SK-N-SH (cell line): ENCODE results near the gene PGM5. TPM values are rescaled to one million over a fixed set of nuclear protein-coding genes. Genes with fewer than 3 reads are reported as not detected.

Experiments
- CTCF ChIA-PET: fragments of 300-600, 350-600 bp; formaldehyde crosslinking; extraction: SDS; loops from one replicate; lab custom pipeline; 2021; lab: Yijun Ruan, JAX
- POLR2A ChIA-PET: fragments of 350-600 bp; sonication (Branson Sonifier 250); formaldehyde crosslinking; extraction: SDS; loops from one replicate; lab custom pipeline; 2020; ENCODE audit warnings: antibody characterized with exemption, inconsistent platforms; lab: Yijun Ruan, JAX
- DNase-seq: peaks from one replicate; pipeline ENCODE4 v3.0.0; 2012
- H2AFZ ChIP-seq: fragments of 200-600 bp; sonication (generic); 2 replicates; pipeline ENCODE4 v1.8.1; 2016; ENCODE audit warnings: antibody characterized with exemption, mild to moderate bottlenecking, low read depth
- H3F3A ChIP-seq: fragments of 200-600 bp; sonication (generic); replicated peaks from 2 replicates; pipeline ENCODE3; 2016; ENCODE audit warnings: antibody characterized with exemption, mild to moderate bottlenecking; ENCODE audit not compliant: insufficient read depth
- H3K27ac ChIP-seq, 2 experiments: fragments of 200-500 bp in 1 of 2; fragments of 200-600 bp in 1 of 2; sonication (Bioruptor generic) in 1 of 2; sonication (generic), shearing (Covaris generic) in 1 of 2; 2 replicates each; pipeline versions ENCODE4 v1.5.1 to v1.6.1; 2014 to 2016; ENCODE audit warnings: low read depth in 2 of 2, inconsistent platforms in 1 of 2, low read length in 1 of 2, mild to moderate bottlenecking in 1 of 2, mixed read lengths in 1 of 2
- H3K27me3 ChIP-seq: fragments of 200-600 bp; sonication (generic), shearing (Covaris generic); 2 replicates; pipeline ENCODE4 v1.6.1; 2016; ENCODE audit warnings: mixed run types; ENCODE audit not compliant: insufficient read depth
- H3K36me3 ChIP-seq, 2 experiments: fragments of 200-500 bp in 1 of 2; fragments of 200-600 bp in 1 of 2; sonication (Bioruptor generic) in 1 of 2; sonication (generic) in 1 of 2; replicated peaks in 1 of 2; 2 replicates each; pipeline versions ENCODE3 to v1.5.1; 2014 to 2016; ENCODE audit warnings: low read length in 1 of 2, mild to moderate bottlenecking in 1 of 2; ENCODE audit not compliant: insufficient read depth in 2 of 2, control insufficient read depth in 1 of 2
- H3K4me1 ChIP-seq, 2 experiments: fragments of 200-500 bp in 1 of 2; fragments of 200-600 bp in 1 of 2; sonication (Bioruptor generic) in 1 of 2; sonication (generic), shearing (Covaris generic) in 1 of 2; 2 replicates each; pipeline versions ENCODE4 v1.5.1 to v1.6.1; 2014 to 2016; ENCODE audit warnings: low read depth in 1 of 2, low read length in 1 of 2, mixed run types in 1 of 2; ENCODE audit not compliant: insufficient read depth in 2 of 2, control insufficient read depth in 1 of 2
- H3K4me2 ChIP-seq: fragments of 200-600 bp; sonication (generic), shearing (Covaris generic); 2 replicates; pipeline ENCODE4 v1.6.1; 2017; ENCODE audit warnings: mixed run types
- H3K4me3 ChIP-seq, 2 experiments: fragments of 200-500 bp in 1 of 2; fragments of 200-600 bp in 1 of 2; sonication (Bioruptor generic) in 1 of 2; sonication (generic), shearing (Covaris generic) in 1 of 2; 2 replicates each; pipeline versions ENCODE4 v1.5.1 to v1.8.1; 2014 to 2016; ENCODE audit warnings: low read depth in 2 of 2, inconsistent platforms in 1 of 2, low read length in 1 of 2, mild to moderate bottlenecking in 1 of 2, mixed read lengths in 1 of 2, moderate library complexity in 1 of 2
- H3K79me2 ChIP-seq: fragments of 200-600 bp; sonication (generic); 2 replicates; pipeline ENCODE4 v1.8.1; 2017; ENCODE audit warnings: mild to moderate bottlenecking; ENCODE audit not compliant: insufficient read depth
- H3K9ac ChIP-seq: fragments of 200-600 bp; sonication (generic); 2 replicates; pipeline ENCODE4 v1.6.1; 2017; ENCODE audit warnings: mixed run types
- H3K9me2 ChIP-seq: fragments of 200-600 bp; sonication (generic); 2 replicates; pipeline ENCODE4 v1.6.1; 2017; ENCODE audit warnings: mixed run types
- H3K9me3 ChIP-seq: fragments of 200-600 bp; sonication (generic); 2 replicates; pipeline ENCODE4 v1.6.1; 2017; ENCODE audit warnings: mixed run types, mild to moderate bottlenecking, moderate library complexity
- H4K20me1 ChIP-seq: fragments of 200-600 bp; sonication (generic); 2 replicates; pipeline ENCODE4 v1.6.1; 2017; ENCODE audit warnings: mild to moderate bottlenecking, mixed run types; ENCODE audit not compliant: insufficient read depth
- EZH2phosphoT487 ChIP-seq: fragments of 200-600 bp; sonication (generic); IDR thresholded peaks from 2 replicates; pipeline ENCODE4 v1.6.1; 2017; ENCODE audit warnings: low read depth, mixed run types, mild to moderate bottlenecking, antibody characterized with exemption, moderate library complexity, borderline replicate concordance
- FOXM1 ChIP-seq: IDR thresholded peaks from 2 replicates; pipeline ENCODE4 v1.4.0; 2012; ENCODE audit warnings: low read depth, mild to moderate bottlenecking
- GATA2 ChIP-seq: sonication (generic); formaldehyde crosslinking; IDR thresholded peaks from 2 replicates; pipeline ENCODE4 v1.5.0; 2020; ENCODE audit warnings: mild to moderate bottlenecking, missing genetic modification reagents
- MEF2A ChIP-seq: IDR thresholded peaks from 2 replicates; pipeline ENCODE4 v1.4.0; 2012; ENCODE audit warnings: low read depth, borderline replicate concordance
- NRF1 ChIP-seq: IDR thresholded peaks from 2 replicates; pipeline ENCODE4 v1.6.1; 2012; ENCODE audit warnings: low read depth, mild to moderate bottlenecking, low read length
- POLR2AphosphoS5 ChIP-seq: IDR thresholded peaks from 2 replicates; pipeline ENCODE4 v1.6.1; 2012; ENCODE audit warnings: low read depth, low read length
- RCOR1 ChIP-seq: fragments of 150-350 bp; IDR thresholded peaks from 2 replicates; pipeline ENCODE4 v1.6.1; 2017; ENCODE audit warnings: antibody characterized with exemption, low read length
- REST ChIP-seq: IDR thresholded peaks from 2 replicates; pipeline ENCODE4 v1.6.1; 2012; ENCODE audit warnings: mild to moderate bottlenecking, low read depth, low read length, moderate library complexity
- RFX5 ChIP-seq: IDR thresholded peaks from 2 replicates; pipeline ENCODE4 v1.6.1; 2012; ENCODE audit warnings: mild to moderate bottlenecking, improper control_type of control experiment, low read length
- SIN3A ChIP-seq: IDR thresholded peaks from 2 replicates; pipeline ENCODE4 v1.6.1; 2012; ENCODE audit warnings: low read depth, mild to moderate bottlenecking, low read length, moderate library complexity, borderline replicate concordance
- SMC3 ChIP-seq: IDR thresholded peaks from 2 replicates; pipeline ENCODE4 v1.6.1; 2012; ENCODE audit warnings: low read depth, low read length, improper control_type of control experiment
- TCF12 ChIP-seq: IDR thresholded peaks from 2 replicates; pipeline ENCODE4 v1.4.0; 2012
- TEAD4 ChIP-seq: IDR thresholded peaks from 2 replicates; pipeline ENCODE4 v1.4.0; 2012; ENCODE audit warnings: mild to moderate bottlenecking, borderline replicate concordance; ENCODE audit not compliant: insufficient read depth
- WGBS: methylation state at CpG from one replicate; pipeline ENCODE4 v1.1.6; 2017; ENCODE audit warnings: low lambda C conversion rate; 5-methylcytosine and 5-hydroxymethylcytosine counted together
- polyA plus RNA-seq, 3 experiments: library from polyadenylated mRNA; depleted of rRNA; stranded (reverse); fragments of >200 nt; gene quantifications; 2 replicates each; pipeline ENCODE4 v1.2.3, GENCODE V29; 2012
- TF ChIP-seq, protein P1 (sequence below): IDR thresholded peaks from 2 replicates; pipeline ENCODE4 v1.4.0; 2012; ENCODE audit warnings: low read depth, borderline replicate concordance
- TF ChIP-seq, protein P2 (sequence below): IDR thresholded peaks from 2 replicates; pipeline ENCODE4 v1.4.0; 2012; ENCODE audit warnings: low read depth

The PGM5 gene
- polyA plus RNA-seq, 1 of the 3 experiments (the other 2 are of a cell fraction), result not detected

DNA sequence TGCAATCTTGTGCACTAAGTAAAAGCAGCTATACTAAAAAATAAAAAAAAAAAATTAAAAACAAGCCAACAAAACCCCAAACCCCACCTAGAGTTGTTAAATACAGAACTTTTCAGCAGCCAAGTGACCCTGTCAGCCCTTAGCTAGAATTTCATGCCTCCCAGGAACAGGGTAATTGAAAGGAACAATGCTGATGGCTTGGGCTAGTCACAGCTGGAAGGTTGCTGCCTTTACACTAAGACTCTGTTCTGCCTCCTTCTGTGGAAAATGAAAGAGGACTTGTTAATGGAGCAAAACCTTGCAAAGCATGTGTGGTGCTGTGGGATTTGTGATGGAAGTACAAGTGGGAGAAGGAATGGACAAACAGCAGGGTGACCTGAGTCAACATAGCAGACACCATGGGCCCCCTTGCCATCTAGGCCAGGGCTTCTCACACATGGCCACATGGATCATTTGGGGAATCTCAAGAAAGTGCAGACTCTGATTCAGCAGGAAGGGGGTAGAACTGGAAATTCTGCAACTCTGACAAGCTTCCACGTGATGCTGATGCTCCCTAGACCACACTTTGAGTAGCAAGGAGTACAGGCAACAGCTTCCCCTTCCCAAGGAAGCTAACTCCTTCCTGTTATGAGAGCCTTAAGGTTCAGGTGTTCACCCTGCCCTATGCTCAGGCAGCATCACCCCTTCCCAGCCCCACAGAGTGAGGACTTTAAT is 199.2 kb downstream of the PGM5 start:
- Histone ChIP-seq H4K20me1 (no peaks in the 10 kb centered on the region), H3K9me3 (no peaks in the 10 kb centered on the region), H3K36me3 (no peaks in the 10 kb centered on the region), H3K27ac (no peak overlapping the region), H3K79me2 (no peaks in the 10 kb centered on the region), H3K4me1 (no peaks in the 10 kb centered on the region), H2AFZ (no peak overlapping the region), H3F3A (no peaks in the 10 kb centered on the region), H3K4me3 (no peak overlapping the region), H3K27me3 (no peaks in the 10 kb centered on the region), H3K9ac (no peak overlapping the region), H3K4me2 (no peak overlapping the region), H3K9me2 (no peaks in the 10 kb centered on the region)
- CTCF ChIA-PET, result no interaction called here
- POLR2A ChIA-PET, result no interaction called here
- WGBS, result 0% methylated on average over 1 of the region's 1 CpG
- TF ChIP-seq REST, result no peak
- TF ChIP-seq EZH2phosphoT487, result no peak
- no peak for TF ChIP-seq RCOR1
- no peak for TF ChIP-seq FOXM1
- TF ChIP-seq SMC3, result no peak
- no peak for TF ChIP-seq SIN3A
- TF ChIP-seq MEF2A, result no peak
- TF ChIP-seq TEAD4, result no peak
- no peak for TF ChIP-seq RFX5
- TF ChIP-seq GATA2, result no peak
- TF ChIP-seq NRF1, result no peak
- TF ChIP-seq, protein P1, sequence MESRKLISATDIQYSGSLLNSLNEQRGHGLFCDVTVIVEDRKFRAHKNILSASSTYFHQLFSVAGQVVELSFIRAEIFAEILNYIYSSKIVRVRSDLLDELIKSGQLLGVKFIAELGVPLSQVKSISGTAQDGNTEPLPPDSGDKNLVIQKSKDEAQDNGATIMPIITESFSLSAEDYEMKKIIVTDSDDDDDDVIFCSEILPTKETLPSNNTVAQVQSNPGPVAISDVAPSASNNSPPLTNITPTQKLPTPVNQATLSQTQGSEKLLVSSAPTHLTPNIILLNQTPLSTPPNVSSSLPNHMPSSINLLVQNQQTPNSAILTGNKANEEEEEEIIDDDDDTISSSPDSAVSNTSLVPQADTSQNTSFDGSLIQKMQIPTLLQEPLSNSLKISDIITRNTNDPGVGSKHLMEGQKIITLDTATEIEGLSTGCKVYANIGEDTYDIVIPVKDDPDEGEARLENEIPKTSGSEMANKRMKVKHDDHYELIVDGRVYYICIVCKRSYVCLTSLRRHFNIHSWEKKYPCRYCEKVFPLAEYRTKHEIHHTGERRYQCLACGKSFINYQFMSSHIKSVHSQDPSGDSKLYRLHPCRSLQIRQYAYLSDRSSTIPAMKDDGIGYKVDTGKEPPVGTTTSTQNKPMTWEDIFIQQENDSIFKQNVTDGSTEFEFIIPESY, result no peak
- TF ChIP-seq POLR2AphosphoS5, result no peak
- TF ChIP-seq, protein P2, sequence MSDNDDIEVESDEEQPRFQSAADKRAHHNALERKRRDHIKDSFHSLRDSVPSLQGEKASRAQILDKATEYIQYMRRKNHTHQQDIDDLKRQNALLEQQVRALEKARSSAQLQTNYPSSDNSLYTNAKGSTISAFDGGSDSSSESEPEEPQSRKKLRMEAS, result no peak
- TF ChIP-seq TCF12, result no peak
- DNase-seq, result no peak
